WTC11 (cell line): ENCODE data around the gene CTNND2. TPM values are rescaled to one million over a fixed set of nuclear protein-coding genes. Genes with fewer than 3 reads are reported as not detected.
A peak's percentile ranks its signal among the peaks of the same experiment; 100 is the strongest.

Source experiments
- ATAC-seq: fragments of 200-7000 bp; cut with Tn5 transposase; 2 replicates; pipeline ENCODE4 v1.10.0; 2021; ENCODE audit warnings: mild to moderate bottlenecking, moderate library complexity
- CTCF ChIA-PET: fragments of 300-600 bp; sonication (Branson Sonifier 250); formaldehyde crosslinking; loops from one replicate; lab custom pipeline; 2021; ENCODE audit warnings: antibody characterized with exemption; lab: Charles Lee
- POLR2A ChIA-PET: fragments of 350-600 bp; sonication (Branson Sonifier 250); formaldehyde crosslinking; loops from one replicate; lab custom pipeline; 2021; ENCODE audit warnings: antibody characterized with exemption; lab: Charles Lee
- DNase-seq: peaks from one replicate; pipeline ENCODE4 v3.0.0; 2021; ENCODE audit warnings: low spot score
- H3K27ac Mint-ChIP-seq: 2 replicates; pipeline ENCODE4 v1.8.0; 2021; ENCODE audit warnings: mixed read lengths
- H3K27me3 Mint-ChIP-seq: 2 replicates; pipeline ENCODE4 v1.8.0; 2021; ENCODE audit warnings: low read depth, mild to moderate bottlenecking, moderate library complexity, mixed read lengths
- H3K36me3 Mint-ChIP-seq: 2 replicates; pipeline ENCODE4 v1.8.0; 2021; ENCODE audit warnings: mixed read lengths
- H3K4me1 Mint-ChIP-seq: 2 replicates; pipeline ENCODE4 v1.8.0; 2022; ENCODE audit warnings: mixed read lengths
- H3K4me3 Mint-ChIP-seq: 2 replicates; pipeline ENCODE4 v1.8.0; 2021; ENCODE audit warnings: mild to moderate bottlenecking, moderate library complexity, mixed read lengths
- H3K9me3 Mint-ChIP-seq: 2 replicates; pipeline ENCODE4 v1.8.0; 2021; ENCODE audit warnings: mixed read lengths
- CBFB ChIP-seq: sonication (generic); formaldehyde crosslinking; IDR thresholded peaks from 2 replicates; pipeline ENCODE4 v1.8.1; 2022; ENCODE audit warnings: mild to moderate bottlenecking, low read depth, missing genetic modification reagents
- ELF4 ChIP-seq: sonication (generic); formaldehyde crosslinking; IDR thresholded peaks from 2 replicates; pipeline ENCODE4 v1.8.1; 2022; ENCODE audit warnings: low read depth, mild to moderate bottlenecking, moderate library complexity, missing genetic modification reagents
- FOXJ3 ChIP-seq: sonication (generic); formaldehyde crosslinking; IDR thresholded peaks from 2 replicates; pipeline ENCODE4 v1.9.0; 2021; ENCODE audit warnings: missing genetic modification reagents, mild to moderate bottlenecking, borderline replicate concordance
- GTF2I ChIP-seq: fragments of 250-450 bp; sonication (Bioruptor Pico); conservative IDR thresholded peaks from 2 replicates; pipeline ENCODE4 v1.4.0; 2021; ENCODE audit warnings: mild to moderate bottlenecking
- JAZF1 ChIP-seq: fragments of 250-450 bp; sonication (Bioruptor Pico); IDR thresholded peaks from 2 replicates; pipeline ENCODE4 v1.9.0; 2021; ENCODE audit warnings: moderate library complexity, mild to moderate bottlenecking, inconsistent platforms
- KAT7 ChIP-seq: sonication (generic); formaldehyde crosslinking; IDR thresholded peaks from 2 replicates; pipeline ENCODE4 v1.8.1; 2023; ENCODE audit warnings: missing genetic modification reagents, mild to moderate bottlenecking, borderline replicate concordance
- MXD4 ChIP-seq: fragments of 250-450 bp; sonication (Bioruptor Pico); IDR thresholded peaks from 2 replicates; pipeline ENCODE4 v1.8.0; 2021; ENCODE audit warnings: mild to moderate bottlenecking, moderate library complexity, borderline replicate concordance
- NFATC4 ChIP-seq: fragments of 250-450 bp; sonication (Bioruptor Pico); IDR thresholded peaks from 2 replicates; pipeline ENCODE4 v1.9.0; 2021; ENCODE audit warnings: mild to moderate bottlenecking
- NFYB ChIP-seq: sonication (generic); formaldehyde crosslinking; conservative IDR thresholded peaks from 2 replicates; pipeline ENCODE4 v1.8.0; 2022; ENCODE audit warnings: low read depth, missing genetic modification reagents
- NR2C2 ChIP-seq: sonication (generic); formaldehyde crosslinking; IDR thresholded peaks from 2 replicates; pipeline ENCODE4 v1.8.0; 2022; ENCODE audit warnings: mild to moderate bottlenecking, missing genetic modification reagents
- RELA ChIP-seq: sonication (generic); formaldehyde crosslinking; IDR thresholded peaks from 2 replicates; pipeline ENCODE4 v1.8.1; 2022; ENCODE audit warnings: missing genetic modification reagents, mild to moderate bottlenecking, borderline replicate concordance
- SOX15 ChIP-seq: fragments of 250-450 bp; sonication (Bioruptor Pico); IDR thresholded peaks from 2 replicates; pipeline ENCODE4 v1.9.0; 2021; ENCODE audit warnings: mild to moderate bottlenecking
- TEAD1 ChIP-seq: sonication (generic); formaldehyde crosslinking; IDR thresholded peaks from 2 replicates; pipeline ENCODE4 v1.8.0; 2022; ENCODE audit warnings: mild to moderate bottlenecking, missing genetic modification reagents
- TP53 ChIP-seq: sonication (generic); formaldehyde crosslinking; IDR thresholded peaks from 2 replicates; pipeline ENCODE4 v1.8.1; 2023; ENCODE audit warnings: mild to moderate bottlenecking, missing genetic modification reagents
- total RNA-seq: library from RNA; stranded (reverse); gene quantifications from 3 replicates; pipeline ENCODE4 v1.2.3, GENCODE V29; 2021
- TF ChIP-seq, protein P1 (sequence below): sonication (generic); formaldehyde crosslinking; IDR thresholded peaks from 2 replicates; pipeline ENCODE4 v1.8.1; 2022; ENCODE audit warnings: low read depth, mild to moderate bottlenecking, moderate library complexity, missing genetic modification reagents, borderline replicate concordance
- TF ChIP-seq, protein P2 (sequence below): fragments of 200-600 bp; IDR thresholded peaks from 2 replicates; pipeline ENCODE4 v1.8.0; 2022; ENCODE audit warnings: antibody characterized with exemption
- TF ChIP-seq, protein P3 (sequence below): sonication (generic); formaldehyde crosslinking; IDR thresholded peaks from 2 replicates; pipeline ENCODE4 v1.8.1; 2022; ENCODE audit warnings: mild to moderate bottlenecking, missing genetic modification reagents, moderate library complexity, borderline replicate concordance
- TF ChIP-seq, protein P4 (sequence below): fragments of 250-450 bp; sonication (Bioruptor Pico); IDR thresholded peaks from 2 replicates; pipeline ENCODE4 v1.8.0; 2021; ENCODE audit warnings: mild to moderate bottlenecking
- TF ChIP-seq, protein P5 (sequence below): fragments of 250-450 bp; sonication (Bioruptor Pico); conservative IDR thresholded peaks from 2 replicates; pipeline ENCODE4 v1.9.0; 2021; ENCODE audit warnings: mild to moderate bottlenecking
- TF ChIP-seq, protein P6 (sequence below): sonication (generic); formaldehyde crosslinking; IDR thresholded peaks from 2 replicates; pipeline ENCODE4 v1.8.0; 2022; ENCODE audit warnings: mild to moderate bottlenecking, missing genetic modification reagents
- TF ChIP-seq, protein P7 (sequence below): sonication (generic); formaldehyde crosslinking; IDR thresholded peaks from 2 replicates; pipeline ENCODE4 v1.8.1; 2023; ENCODE audit warnings: mild to moderate bottlenecking, missing genetic modification reagents
- TF ChIP-seq, protein P8 (sequence below): sonication (generic); formaldehyde crosslinking; conservative IDR thresholded peaks from 2 replicates; pipeline ENCODE4 v1.8.1; 2023; ENCODE audit warnings: mild to moderate bottlenecking, low read depth, missing genetic modification reagents, moderate library complexity

Gene CTNND2
- total RNA-seq, 1 experiment from 2014 or later = 11.9 TPM

DNA sequence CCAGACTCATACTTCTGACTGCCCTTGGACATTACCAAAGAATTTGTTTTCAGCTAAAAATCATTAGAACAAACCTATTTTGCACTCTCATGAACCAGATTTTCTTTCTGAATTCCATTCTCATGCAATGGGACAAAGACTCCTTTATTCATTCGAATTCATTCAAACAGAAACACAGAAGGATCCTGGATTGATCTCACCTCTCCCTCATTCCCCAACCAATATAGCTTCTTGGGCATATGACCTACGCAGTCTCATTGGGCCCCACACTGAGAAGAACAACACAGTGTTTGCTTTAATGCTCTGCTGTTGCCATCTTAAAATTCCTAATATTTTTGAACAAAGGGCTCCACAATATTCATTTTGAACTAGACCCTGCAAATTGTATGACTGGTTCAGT, 392.4 kb downstream of the CTNND2 start:
- H3K27me3 Mint-ChIP-seq = no peaks in the 10 kb centered on the region
- H3K4me3 Mint-ChIP-seq = no peak overlapping the region
- CTCF ChIA-PET = no interaction called here
- 0 out of 2 replicates have a peak overlapping the region, but pooled peaks have one; percentile 55 for H3K27ac Mint-ChIP-seq
- no peak for ATAC-seq
- POLR2A ChIA-PET = no interaction called here
- H3K4me1 Mint-ChIP-seq = peaks cover 30% of the 10 kb centered on the region
- no peak for DNase-seq
- no peaks in the 10 kb centered on the region for H3K36me3 Mint-ChIP-seq
- H3K9me3 Mint-ChIP-seq = no peaks in the 10 kb centered on the region
- TF ChIP-seq NR2C2 (CRISPR knock-in tag) (no peak), FOXJ3 (no peak), GTF2I (no peak), SOX15 (CRISPR knock-in tag) (no peak)

DNA sequence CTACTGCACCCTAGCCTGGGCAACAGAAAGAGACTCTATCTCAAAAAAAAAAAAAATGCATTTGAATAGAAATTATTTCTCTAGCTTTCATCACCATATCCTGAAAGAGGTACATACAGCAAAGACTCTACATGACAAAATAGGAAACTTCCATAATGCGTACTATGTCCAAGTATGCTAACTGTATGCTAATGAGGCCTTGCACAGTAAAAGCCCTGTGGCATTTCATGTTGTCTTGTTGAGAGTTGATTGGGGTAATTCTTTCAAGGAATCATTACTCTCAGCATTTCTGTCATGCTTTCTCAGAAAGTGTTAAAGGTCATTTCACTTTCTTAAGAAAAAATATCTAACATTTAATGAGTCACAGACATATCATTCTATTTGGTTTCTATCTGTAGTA, 393.4 kb downstream of the CTNND2 start:
- no peak for DNase-seq
- TF ChIP-seq, protein P1, sequence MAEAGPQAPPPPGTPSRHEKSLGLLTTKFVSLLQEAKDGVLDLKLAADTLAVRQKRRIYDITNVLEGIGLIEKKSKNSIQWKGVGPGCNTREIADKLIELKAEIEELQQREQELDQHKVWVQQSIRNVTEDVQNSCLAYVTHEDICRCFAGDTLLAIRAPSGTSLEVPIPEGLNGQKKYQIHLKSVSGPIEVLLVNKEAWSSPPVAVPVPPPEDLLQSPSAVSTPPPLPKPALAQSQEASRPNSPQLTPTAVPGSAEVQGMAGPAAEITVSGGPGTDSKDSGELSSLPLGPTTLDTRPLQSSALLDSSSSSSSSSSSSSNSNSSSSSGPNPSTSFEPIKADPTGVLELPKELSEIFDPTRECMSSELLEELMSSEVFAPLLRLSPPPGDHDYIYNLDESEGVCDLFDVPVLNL (CRISPR knock-in tag) = no peak
- TF ChIP-seq, protein P2, sequence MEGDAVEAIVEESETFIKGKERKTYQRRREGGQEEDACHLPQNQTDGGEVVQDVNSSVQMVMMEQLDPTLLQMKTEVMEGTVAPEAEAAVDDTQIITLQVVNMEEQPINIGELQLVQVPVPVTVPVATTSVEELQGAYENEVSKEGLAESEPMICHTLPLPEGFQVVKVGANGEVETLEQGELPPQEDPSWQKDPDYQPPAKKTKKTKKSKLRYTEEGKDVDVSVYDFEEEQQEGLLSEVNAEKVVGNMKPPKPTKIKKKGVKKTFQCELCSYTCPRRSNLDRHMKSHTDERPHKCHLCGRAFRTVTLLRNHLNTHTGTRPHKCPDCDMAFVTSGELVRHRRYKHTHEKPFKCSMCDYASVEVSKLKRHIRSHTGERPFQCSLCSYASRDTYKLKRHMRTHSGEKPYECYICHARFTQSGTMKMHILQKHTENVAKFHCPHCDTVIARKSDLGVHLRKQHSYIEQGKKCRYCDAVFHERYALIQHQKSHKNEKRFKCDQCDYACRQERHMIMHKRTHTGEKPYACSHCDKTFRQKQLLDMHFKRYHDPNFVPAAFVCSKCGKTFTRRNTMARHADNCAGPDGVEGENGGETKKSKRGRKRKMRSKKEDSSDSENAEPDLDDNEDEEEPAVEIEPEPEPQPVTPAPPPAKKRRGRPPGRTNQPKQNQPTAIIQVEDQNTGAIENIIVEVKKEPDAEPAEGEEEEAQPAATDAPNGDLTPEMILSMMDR = no peak
- no peak for TF ChIP-seq CBFB (CRISPR knock-in tag)
- TF ChIP-seq, protein P3, sequence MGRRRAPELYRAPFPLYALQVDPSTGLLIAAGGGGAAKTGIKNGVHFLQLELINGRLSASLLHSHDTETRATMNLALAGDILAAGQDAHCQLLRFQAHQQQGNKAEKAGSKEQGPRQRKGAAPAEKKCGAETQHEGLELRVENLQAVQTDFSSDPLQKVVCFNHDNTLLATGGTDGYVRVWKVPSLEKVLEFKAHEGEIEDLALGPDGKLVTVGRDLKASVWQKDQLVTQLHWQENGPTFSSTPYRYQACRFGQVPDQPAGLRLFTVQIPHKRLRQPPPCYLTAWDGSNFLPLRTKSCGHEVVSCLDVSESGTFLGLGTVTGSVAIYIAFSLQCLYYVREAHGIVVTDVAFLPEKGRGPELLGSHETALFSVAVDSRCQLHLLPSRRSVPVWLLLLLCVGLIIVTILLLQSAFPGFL = no peak
- TF ChIP-seq KAT7 (CRISPR knock-in tag) = no peak
- TF ChIP-seq RELA (CRISPR knock-in tag) = no peak
- TF ChIP-seq, protein P4, sequence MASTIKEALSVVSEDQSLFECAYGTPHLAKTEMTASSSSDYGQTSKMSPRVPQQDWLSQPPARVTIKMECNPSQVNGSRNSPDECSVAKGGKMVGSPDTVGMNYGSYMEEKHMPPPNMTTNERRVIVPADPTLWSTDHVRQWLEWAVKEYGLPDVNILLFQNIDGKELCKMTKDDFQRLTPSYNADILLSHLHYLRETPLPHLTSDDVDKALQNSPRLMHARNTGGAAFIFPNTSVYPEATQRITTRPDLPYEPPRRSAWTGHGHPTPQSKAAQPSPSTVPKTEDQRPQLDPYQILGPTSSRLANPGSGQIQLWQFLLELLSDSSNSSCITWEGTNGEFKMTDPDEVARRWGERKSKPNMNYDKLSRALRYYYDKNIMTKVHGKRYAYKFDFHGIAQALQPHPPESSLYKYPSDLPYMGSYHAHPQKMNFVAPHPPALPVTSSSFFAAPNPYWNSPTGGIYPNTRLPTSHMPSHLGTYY (CRISPR knock-in tag) = no peak
- TF ChIP-seq, protein P5, sequence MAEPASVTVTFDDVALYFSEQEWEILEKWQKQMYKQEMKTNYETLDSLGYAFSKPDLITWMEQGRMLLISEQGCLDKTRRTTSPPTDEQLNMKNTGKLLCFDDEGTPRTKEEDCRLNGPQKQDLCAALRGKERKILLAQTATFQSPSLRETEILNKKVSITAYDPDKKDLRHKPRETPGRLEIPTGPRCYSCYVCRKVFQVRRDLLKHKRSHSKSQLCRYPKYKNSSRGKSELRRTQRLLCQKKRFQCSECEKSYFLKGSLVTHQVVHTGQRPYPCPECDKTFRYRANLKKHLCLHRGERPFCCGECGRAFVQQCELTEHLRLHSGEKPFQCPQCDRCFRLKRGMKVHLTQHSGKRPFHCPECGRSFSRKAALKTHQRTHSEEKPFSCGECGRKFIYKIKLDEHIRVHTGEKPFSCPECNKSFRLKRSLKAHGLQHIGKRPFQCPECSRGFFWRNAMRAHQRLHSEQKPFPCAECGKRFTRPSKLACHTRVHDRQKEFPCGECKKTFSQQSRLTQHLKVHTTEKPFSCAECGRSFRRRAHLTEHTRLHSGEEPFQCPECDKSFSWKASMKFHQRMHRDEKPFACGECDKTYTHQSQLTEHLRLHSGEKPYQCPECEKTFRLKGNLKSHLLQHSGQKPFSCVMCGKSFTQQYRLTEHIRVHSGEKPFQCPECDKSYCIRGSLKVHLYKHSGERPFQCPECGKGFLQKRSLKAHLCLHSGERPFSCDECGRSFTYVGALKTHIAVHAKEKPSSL (CRISPR knock-in tag) = no peak
- no peak for TF ChIP-seq TP53 (CRISPR knock-in tag)
- TF ChIP-seq ELF4 (CRISPR knock-in tag) = no peak
- TF ChIP-seq, protein P6, sequence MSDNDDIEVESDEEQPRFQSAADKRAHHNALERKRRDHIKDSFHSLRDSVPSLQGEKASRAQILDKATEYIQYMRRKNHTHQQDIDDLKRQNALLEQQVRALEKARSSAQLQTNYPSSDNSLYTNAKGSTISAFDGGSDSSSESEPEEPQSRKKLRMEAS (CRISPR knock-in tag) = no peak
- TF ChIP-seq, protein P7, sequence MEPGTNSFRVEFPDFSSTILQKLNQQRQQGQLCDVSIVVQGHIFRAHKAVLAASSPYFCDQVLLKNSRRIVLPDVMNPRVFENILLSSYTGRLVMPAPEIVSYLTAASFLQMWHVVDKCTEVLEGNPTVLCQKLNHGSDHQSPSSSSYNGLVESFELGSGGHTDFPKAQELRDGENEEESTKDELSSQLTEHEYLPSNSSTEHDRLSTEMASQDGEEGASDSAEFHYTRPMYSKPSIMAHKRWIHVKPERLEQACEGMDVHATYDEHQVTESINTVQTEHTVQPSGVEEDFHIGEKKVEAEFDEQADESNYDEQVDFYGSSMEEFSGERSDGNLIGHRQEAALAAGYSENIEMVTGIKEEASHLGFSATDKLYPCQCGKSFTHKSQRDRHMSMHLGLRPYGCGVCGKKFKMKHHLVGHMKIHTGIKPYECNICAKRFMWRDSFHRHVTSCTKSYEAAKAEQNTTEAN (CRISPR knock-in tag) = no peak
- TF ChIP-seq MXD4 = no peak
- no peak for TF ChIP-seq NFYB
- TF ChIP-seq TEAD1 = no peak
- TF ChIP-seq, protein P8, sequence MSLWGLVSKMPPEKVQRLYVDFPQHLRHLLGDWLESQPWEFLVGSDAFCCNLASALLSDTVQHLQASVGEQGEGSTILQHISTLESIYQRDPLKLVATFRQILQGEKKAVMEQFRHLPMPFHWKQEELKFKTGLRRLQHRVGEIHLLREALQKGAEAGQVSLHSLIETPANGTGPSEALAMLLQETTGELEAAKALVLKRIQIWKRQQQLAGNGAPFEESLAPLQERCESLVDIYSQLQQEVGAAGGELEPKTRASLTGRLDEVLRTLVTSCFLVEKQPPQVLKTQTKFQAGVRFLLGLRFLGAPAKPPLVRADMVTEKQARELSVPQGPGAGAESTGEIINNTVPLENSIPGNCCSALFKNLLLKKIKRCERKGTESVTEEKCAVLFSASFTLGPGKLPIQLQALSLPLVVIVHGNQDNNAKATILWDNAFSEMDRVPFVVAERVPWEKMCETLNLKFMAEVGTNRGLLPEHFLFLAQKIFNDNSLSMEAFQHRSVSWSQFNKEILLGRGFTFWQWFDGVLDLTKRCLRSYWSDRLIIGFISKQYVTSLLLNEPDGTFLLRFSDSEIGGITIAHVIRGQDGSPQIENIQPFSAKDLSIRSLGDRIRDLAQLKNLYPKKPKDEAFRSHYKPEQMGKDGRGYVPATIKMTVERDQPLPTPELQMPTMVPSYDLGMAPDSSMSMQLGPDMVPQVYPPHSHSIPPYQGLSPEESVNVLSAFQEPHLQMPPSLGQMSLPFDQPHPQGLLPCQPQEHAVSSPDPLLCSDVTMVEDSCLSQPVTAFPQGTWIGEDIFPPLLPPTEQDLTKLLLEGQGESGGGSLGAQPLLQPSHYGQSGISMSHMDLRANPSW (CRISPR knock-in tag) = no peak
- no peak for TF ChIP-seq SOX15 (CRISPR knock-in tag)
- no peak for TF ChIP-seq NFATC4 (CRISPR knock-in tag)
- no peak for TF ChIP-seq JAZF1
- TF ChIP-seq, all 79 proteins: peak for 0
- CTCF ChIA-PET = no interaction called here
- no peaks in the 10 kb centered on the region for H3K9me3 Mint-ChIP-seq
- POLR2A ChIA-PET = no interaction called here
- no peak for ATAC-seq
- no peaks in the 10 kb centered on the region for H3K36me3 Mint-ChIP-seq
- no peak overlapping the region for H3K4me3 Mint-ChIP-seq
- peaks cover 30% of the 10 kb centered on the region for H3K4me1 Mint-ChIP-seq
- H3K27ac Mint-ChIP-seq = no peak overlapping the region
- no peaks in the 10 kb centered on the region for H3K27me3 Mint-ChIP-seq
